ENCODE measurements around the gene AKAP13.

Gene AKAP13

DNA sequence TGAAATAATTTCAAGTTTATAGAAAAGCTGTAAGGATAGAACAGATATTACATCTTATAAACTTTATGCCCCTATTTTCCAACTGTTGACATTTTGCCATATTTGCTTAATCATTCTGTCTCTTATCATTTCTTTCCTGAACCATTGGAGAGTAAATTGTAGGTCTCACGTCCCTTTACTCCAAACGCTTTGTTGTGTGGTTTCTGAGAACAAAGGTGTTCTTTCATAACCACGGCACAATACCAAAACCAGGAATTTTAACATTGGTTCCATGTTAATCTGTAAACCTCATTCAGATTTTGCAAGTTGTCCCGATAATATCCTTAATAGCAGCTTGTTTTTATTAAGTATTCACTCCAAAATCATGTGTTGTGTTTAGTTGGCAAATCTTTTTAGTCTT, 134.8 kb downstream of the AKAP13 start:
- TF ChIP-seq, protein P1, sequence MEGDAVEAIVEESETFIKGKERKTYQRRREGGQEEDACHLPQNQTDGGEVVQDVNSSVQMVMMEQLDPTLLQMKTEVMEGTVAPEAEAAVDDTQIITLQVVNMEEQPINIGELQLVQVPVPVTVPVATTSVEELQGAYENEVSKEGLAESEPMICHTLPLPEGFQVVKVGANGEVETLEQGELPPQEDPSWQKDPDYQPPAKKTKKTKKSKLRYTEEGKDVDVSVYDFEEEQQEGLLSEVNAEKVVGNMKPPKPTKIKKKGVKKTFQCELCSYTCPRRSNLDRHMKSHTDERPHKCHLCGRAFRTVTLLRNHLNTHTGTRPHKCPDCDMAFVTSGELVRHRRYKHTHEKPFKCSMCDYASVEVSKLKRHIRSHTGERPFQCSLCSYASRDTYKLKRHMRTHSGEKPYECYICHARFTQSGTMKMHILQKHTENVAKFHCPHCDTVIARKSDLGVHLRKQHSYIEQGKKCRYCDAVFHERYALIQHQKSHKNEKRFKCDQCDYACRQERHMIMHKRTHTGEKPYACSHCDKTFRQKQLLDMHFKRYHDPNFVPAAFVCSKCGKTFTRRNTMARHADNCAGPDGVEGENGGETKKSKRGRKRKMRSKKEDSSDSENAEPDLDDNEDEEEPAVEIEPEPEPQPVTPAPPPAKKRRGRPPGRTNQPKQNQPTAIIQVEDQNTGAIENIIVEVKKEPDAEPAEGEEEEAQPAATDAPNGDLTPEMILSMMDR (IDR thresholded peaks at IDR 0.05; ENCODE audit: extremely low read depth, missing control alignments), result no peak
- DNase-seq (ENCODE audit: low spot score), result no peak

DNA sequence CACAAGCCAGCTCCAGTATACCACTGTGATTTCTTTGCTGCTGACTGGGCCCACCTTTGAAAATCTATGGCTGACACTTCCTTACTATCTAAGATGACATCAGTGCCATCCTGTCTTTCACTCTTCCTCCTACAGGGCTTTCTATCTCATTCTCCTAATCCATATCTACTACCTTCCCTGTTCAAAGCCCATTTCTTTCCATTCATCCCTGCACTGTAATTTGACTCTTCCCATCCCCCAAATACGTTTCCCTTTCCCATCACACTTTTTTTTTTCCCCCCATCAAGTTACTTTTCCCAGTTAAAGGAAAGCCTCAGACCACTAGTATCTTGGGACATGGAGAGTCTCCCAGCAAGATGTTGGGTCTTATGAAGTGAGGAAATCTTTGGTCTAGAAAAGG, 136.7 kb downstream of the AKAP13 start:
- no peak for DNase-seq (ENCODE audit: low spot score)
- TF ChIP-seq, protein P1 (IDR thresholded peaks at IDR 0.05; ENCODE audit: extremely low read depth, missing control alignments), result no peak

DNA sequence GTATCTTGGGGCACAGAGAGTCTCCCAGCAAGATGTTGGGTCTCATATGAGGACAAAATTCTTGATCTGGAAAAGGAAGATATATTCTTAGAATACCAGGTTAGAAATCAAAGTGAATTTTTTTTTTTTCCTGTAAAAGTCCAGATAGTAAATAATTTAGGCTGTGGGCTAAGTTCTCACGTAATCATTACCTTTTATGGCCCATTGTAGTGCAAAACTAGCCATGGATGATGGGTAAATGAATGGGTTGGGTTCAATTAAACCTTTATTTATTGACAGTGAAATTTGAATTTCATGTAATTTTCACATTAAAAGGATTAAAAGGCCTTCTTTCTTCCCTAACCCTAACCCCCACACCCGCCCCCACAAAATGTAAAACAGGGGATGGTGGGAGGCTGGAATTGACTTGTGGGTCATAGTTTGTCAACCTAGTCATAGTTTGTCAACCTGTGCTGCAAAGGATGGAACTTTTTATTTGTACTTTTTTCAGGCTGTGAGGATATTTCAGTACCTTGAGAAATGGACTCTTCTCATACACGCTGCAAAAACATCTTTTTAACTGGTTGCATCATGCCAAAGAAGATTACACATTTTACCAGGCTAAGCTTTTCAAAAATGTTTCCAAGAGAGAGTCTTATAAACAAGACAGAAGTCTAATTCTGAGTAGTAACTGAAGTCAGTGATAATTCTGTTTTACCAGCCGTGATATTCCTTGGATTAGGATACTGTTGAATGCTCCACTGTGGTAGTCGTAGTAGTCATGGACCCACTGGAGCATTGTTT, 138.8 kb downstream of the AKAP13 start:
- TF ChIP-seq, protein P1 (IDR thresholded peaks at IDR 0.05; ENCODE audit: extremely low read depth, missing control alignments), result no peak
- no peak for DNase-seq (ENCODE audit: low spot score)

DNA sequence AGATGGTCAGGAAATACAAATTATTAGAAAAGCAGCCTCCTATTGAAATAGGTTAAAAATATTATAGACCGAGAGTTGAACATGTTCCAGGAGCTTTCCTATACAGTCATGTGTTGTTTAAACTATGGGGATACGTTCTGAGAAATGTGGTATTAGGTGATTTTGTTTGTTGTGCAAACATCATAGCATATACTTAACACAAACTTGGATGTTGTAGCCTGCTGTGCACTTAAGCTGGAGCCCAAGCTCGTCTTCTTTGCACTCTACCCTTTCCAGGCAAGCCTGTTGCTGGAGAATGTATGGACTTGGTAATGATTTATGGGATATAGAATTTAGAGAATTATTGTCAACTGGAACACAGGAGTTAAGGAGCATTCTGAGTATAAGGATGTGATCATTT, 140.2 kb downstream of the AKAP13 start:
- TF ChIP-seq, protein P1 (IDR thresholded peaks at IDR 0.05; ENCODE audit: extremely low read depth, missing control alignments), result no peak
- DNase-seq (ENCODE audit: low spot score), result no peak

DNA sequence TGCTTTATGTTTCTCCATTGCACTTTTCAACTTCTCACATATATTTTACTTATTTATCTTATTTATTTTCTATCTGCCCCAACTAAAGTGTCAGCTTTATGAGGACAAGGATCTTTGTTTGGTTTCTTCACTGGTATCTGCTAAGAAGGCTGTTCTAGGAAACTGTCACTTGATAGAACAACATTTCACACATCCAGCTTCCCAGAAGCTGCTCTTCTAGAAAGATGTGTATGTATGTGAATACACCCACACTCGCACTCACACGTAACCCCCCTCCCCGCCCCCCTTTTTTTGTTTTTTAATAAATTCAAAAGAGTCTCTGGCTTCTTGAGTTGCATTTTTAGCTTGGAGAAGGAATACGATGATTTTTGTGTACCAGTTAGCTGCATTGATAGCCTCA, 143.1 kb downstream of the AKAP13 start:
- TF ChIP-seq, protein P1 (IDR thresholded peaks at IDR 0.05; ENCODE audit: extremely low read depth, missing control alignments), result no peak
- no peak for DNase-seq (ENCODE audit: low spot score)

DNA sequence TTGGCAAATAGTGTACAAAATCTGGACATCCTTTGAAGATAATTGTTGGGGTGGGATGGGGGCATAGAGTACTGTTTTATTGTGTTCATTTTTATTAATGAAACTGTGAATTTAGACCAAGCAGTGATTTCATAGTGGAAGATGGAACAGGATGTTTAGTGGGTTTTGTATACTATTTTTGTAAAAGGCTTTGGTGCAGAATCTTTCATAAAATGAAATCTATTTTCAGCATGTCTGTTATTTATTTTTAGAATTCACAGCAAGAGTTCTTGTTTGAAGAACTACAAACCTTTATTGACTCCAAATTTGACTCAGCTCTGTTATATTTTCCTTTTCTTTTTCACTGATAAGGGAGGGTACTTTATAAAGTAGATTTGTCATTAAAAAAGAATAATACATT, 145.4 kb downstream of the AKAP13 start:
- TF ChIP-seq, protein P1 (IDR thresholded peaks at IDR 0.05; ENCODE audit: extremely low read depth, missing control alignments), result no peak
- DNase-seq (ENCODE audit: low spot score), result no peak

DNA sequence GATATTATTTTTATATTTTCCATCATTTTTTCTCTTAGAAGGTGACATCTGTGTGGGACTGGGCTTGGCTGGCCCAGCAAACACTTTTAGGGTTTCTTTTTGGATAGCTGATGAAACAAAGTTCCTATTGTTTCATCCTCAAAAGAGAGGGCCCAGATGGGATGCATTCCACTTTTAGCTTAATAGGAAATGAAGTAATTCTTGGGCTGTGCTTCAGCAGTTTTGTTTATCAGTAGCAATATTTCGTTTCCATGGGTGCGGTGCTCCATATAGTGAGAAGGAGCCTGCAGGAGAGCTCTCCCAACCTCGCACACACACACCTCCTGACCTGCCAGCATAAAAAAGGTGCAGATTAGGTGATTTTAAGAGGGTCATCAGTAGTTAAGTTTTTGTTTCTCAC, 147.5 kb downstream of the AKAP13 start:
- TF ChIP-seq, protein P1 (IDR thresholded peaks at IDR 0.05; ENCODE audit: extremely low read depth, missing control alignments), result no peak
- no peak for DNase-seq (ENCODE audit: low spot score)
